Activated T-cell treated with anti-CD3 and anti-CD28 coated beads for 48 hours (primary cell): ENCODE results near the gene LGALS3BP.

ENCODE experiments used
- DNase-seq: peaks from one replicate; pipeline ENCODE4 v3.0.0-alpha.2; 2020; ENCODE audit warnings: low read depth

The LGALS3BP gene

DNA sequence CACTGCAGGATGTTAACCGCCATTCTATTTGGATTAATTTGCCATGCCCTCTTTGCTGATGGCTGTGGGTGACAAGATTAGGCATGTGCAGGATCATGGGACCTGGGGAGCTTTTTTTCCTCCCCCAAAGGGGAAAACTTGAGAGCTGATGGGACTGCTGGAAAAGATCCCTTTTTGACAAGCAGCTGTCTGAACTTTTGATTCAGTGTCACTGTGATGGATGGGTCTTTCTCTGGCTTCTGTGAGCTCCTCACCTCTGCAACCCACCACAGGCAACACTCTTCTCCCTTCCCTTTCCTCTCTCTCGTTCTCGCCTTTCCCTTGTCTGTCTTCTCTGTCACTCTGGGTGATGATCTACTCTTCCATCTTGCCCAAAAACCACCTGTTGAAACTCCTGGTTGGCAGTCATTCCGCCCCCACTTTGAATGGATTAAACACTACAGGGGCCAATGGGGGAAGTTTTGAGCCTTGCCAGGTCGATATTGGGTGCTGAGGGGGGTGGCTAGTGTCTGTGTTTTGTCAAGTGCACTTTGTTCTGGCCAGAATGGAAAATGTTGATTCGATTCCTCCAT, 32.9 kb upstream of the LGALS3BP start:
- DNase-seq, result no peak

DNA sequence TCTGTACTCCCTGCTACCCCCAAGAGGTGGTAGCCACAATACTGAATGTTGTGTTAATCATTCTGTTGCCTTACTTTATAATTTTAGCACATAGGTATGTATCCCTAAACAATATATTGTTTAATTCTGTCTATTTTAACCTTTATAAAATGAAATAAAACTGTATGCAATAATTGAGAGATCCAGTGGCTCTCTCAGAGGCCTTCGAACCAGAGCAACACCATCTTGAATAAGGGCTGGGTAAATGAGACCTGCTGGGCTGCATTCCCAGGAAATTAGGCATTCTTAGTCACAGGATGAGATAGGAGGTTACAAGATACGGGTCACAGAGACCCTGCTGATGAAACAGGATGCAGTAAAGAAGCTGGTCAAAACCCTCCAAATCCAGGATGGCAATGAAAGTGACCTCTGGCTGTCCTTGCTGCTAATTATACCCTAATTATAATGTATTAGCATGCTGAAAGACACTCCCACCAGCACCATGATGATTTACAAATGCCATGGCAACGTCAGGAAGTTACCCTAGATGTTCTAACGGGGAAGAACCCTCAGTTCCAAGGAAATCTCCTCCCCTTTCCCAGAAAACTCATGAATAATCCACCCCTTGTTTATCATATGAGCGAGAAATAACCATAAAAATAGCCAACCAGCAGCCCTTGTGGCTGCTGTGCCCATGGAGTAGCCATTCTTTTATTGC, 31.9 kb upstream of the LGALS3BP start:
- no peak for DNase-seq

DNA sequence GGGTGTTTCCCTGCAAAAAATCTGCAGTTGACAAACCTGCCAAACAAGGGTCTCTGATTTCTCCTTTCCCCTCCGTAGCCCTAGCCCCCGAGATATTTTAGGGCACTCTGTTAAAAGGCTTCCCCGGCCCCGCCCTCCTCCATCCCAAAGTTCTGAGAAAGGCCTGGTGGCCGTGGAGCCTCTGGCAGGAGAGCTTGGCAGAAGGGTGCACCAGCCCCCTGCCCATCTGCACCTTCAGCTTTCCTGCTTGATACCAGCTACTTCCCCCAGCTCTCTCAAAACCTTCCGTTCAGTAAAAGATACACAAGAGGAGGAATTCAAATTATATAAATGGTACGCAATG, 30.6 kb upstream of the LGALS3BP start:
- DNase-seq, result no peak

DNA sequence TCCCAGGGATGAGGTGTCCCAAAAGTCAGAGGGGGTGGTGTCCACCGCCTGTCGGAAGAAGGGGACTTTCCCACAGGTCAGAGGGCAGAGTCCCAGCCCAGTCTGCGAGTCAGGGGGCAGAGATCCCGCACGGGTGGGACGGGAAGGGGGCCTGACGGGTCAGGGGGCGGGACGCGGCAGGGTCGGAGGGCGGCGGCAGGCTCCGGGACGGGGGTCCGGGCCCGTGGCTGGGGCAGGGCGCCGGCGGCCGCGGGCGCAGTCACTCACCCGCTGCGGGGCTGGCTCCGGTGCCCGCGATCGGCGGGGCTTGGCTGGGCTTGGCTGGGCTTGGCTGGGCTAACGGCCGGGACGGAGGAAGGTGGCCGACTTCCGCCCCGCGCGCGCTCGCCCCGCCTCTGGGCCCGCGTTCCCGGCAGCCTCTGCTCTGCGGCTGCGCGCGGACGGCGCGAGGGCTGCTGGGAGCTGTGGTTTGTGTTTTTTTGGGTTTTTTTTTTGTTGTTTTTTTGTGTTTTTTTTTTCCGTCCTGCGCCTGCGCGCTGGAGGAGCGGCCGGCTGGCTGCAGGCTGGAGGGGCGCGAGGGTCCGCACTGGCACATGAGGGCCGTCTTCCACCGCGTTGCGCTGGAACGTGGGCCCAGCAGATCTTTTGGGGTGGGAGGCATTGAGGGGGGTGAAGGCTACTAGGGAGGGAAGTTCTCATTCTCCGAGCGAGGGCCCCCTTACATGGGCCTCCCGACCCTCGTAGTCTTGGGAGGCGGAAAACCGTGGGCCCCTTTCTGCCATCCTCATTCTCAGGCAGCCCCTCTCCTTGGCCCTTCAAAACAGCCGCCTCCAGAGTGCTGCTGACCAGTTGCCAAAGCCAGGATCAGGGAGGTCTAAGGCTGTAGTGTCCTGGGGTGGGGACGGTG, 29.9 kb upstream of the LGALS3BP start, which contains the start of gene CANT1:
Gene CANT1 (minus strand): TSS at position 368 of the 907 bp plus-strand sequence. CDS start 12,142 bp downstream, outside the sequence.
- peak; percentile 82 for DNase-seq

DNA sequence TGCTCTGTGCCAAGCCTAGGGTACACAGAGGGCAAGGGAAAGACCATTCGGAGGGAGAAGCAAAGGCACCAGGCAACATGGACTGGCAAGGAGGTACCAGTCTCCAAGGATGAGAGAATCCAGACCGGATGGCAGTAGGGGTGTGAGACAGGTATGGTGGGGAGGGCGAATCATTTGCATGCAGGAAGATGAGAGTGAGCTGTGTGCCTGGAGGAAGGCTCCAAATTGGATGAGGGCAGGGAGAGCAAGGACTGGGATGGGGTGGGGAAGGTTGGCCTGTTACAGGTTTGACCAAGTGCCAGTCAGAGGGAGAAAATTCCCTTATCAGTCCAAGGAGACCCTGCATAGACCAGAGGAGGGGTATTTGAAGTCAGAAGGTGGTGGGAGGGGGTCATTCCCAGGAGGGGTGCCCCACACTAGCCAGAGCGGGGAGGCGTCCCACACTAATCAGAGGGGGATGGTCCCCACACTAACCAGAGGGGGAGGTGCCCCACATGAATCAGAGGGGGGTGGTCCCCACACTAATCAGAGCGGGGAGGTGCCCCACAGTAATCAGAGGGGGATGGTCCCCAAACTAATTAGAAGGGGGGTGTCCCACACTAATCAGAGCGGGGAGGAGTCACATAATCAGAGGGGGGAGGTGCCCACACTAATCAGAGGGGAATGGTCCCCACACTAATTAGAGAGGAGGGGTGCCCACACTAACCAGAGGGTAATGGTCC, 29.1 kb upstream of the LGALS3BP start:
- no peak for DNase-seq

DNA sequence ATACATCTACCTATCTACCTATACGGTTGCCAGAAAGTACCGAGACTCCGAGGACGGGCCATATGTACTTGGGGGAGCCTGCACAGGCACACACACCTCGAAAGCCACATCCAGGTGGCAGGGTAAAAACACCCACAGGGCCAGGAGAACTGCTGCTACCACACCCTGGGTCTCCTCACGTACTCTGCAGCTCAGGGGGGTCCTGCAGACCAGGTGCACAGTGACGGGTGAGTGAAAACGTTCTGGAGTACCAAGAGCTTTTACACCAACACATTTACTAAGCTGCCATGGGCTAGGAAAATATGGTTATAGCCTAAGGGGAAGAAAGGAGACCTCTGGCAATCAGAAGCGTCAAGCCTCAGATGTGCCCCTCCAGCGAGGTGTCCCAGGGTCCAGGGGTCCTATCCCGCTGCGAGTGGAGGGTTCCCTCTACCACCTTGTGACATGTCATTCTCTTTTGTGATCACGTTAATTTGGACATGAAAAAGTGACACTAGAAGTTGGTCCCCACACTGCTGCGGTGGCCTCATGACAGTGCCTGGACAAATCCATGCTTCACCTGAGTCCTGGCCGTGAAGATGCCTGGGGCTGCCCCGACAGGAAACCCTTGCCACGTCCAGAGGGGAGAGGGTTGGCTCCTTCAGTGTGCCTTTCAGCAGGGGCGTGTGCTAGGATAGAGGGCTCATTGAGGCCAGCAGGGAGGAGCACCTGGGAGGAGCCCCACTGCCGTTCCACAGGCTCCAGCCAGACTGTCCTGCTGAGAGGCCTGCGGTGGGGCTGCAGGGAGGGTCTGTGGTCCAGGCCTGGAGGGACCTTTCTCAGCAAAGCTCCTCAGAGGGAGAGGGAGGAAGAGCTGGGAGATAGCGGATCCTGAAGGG, 28.0 kb upstream of the LGALS3BP start:
- DNase-seq, result no peak

DNA sequence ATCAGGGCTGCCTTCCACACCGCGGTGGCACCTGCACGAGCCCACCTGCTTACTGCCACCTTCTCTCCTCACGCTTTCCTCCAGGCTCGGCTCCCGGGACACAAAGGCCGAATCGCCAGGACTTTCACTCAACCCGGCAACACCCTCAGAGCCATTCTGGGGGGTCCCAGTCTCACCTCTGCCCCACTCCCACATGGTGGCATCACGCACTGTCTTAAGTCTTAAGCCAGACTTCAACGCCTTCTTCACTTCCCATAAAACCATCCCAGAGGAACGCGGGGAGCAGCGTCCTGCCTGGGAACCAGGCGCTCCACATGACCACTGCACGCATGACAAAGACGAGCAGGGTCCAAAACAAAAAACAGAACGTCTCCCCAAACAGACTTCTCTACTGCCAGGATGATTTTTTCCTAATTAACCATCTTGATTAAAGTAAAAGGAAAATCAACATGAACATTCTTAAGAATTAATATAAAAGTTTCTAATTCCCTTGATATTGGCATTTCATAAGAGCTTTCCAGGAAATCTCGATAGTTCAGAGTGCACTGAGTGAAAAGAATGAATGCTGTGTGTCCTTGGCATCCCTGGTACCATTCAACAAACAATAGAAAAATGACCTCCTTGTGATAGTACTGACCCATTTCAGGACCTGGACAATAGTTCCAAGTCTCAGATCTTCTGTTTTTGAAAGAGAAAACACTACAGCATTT, 27.2 kb upstream of the LGALS3BP start:
- no peak for DNase-seq

DNA sequence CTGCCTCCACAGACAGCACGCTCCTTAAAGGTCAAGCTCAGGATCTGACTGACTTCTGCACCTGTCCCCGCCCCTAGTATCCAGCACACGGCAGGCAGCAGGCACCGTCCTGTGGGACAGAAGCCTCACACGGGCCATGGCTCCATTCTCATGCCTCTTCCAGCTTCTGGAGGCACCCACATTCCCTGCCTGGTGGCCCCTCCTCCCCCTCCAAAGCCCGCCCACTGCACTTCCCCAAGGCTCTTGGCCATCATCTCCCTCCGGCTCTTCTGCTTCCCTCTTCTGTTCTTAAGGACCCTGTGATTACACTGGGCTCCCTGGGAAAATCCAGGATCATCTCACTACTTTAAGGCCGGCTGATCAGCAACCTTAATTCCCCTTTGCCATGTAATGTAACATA, 26.3 kb upstream of the LGALS3BP start:
- DNase-seq, result no peak

DNA sequence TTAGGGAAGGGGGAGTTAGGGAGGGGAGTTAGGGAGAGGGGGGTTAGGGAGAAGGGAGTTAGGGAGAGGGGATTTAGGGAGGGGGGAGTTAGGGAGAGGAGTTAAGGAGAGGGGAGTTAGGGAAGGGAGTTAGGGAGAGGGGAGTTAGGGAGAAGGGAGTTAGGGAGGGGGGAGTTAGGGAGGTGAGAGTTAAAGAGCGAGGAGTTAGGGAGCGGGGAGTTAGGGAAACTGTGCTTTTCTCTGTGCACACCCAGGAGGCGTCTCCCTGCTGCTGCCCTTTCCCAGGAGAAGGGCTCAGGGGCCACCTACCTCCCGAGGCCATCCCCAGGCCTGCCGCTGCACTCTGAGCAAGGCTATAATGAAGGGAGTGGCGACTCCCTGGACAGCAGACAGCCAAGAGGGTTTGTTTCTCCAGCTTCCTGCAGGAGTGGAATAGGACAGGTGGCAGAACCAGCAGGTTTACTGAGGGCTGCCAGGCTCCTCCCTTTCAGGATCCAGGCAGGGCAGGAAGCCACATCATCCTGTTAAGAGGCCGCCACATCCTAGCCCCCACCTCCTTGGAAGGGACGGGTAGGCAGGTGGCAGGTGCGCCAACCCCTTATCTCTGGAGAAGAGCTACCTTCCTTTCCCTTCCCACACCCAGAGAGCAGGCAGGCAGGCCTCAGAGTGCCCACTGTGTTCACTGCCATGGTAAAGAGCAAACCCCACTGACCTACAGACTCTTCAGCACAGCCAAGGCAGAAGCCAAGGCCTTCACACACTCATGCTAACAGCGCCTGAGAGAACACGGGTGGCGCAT, 25.5 kb upstream of the LGALS3BP start:
- no peak for DNase-seq

DNA sequence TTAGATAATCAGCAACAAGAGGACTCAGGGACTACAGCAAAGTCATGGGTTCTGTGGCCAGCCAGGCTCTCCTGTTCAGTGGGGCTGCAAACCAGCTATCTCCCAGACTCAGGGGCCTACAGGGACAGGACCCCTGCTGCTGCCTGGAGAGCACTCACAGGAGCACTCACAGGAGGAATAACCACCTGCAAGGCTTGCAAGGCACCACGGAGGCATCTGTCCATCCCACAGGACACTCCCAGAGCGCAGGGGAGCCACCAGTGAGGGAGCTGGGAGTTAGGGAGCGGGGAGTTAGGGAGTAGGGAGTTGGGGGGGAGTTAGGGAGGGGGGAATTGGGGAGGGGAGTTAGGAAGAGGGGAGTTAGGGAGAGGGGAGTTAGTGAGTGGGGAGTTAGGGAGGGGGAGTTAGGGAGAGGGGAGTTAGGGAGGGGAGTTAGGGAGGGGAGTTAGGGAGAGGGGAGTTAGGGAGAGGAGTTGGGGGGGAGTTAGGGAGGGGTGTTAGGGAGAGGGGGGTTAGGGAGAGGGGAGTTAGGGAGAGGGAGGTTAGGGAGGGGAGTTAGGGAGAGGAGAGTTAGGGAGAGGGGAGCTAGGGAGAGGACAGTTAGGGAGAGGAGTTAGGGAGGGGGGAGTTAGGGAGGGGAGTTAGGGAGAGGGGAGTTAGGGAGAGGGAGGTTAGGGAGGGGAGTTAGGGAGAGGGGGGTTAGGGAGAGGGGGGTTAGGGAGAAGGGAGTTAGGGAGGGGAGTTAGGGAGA, 24.1 kb upstream of the LGALS3BP start:
- DNase-seq, result no peak

DNA sequence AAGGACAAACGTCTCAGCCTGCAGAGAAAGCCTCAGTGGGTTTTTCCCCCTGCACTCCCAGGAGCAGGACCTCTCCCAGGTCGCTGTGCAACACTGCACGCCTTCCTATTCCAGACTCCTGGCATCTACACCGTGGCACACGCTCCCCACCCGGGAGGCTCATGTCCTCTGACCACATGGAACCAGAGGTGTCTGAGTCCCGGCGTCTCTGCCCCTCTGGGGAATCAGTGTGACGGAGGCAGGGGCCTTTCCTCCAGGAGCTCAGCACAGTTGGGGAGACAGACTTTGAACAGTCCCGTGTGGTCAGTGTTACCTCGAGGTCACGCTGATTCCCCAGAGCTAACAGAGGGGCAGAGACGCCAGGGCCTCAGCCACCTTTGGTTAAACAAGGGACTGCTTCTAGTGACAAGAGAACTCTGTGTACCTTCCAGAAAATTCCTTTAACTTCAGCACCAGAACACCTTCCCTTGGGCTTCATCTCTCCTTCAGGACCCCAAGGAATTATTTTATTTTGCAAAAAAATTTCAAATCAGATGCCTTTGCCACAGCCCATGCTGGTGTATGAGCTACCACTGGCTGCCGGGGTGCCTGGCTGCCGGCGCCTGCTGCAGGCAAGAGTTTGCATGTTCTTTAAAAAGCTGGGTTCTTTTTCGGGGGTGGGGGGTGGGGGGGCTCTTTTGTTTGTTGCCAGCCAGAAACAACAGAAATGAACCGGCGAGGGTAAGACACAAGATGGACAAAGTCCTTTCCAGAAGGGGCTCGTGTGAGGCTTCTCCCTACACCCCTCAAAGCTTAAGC, 23.3 kb upstream of the LGALS3BP start:
- DNase-seq, result no peak

DNA sequence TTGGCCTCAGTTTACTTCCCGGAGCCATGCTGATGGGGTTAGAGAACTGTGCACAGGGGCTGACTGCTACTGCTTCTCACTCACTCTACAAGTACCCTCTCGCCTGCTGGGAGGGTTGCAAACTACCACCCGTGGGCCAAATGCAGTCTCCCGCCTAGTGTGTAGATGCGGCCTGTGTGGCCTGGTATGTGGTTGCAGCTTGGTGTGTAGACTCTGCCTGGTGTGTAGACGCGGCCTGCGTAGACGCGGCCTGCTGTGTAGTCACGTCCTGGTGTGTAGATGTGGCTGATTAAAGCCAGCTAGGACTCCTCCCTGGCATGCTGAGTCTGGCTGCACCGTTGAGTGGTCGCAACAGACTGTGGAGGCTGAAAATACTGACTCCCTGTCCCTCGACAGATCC, 22.6 kb upstream of the LGALS3BP start:
- no peak for DNase-seq

DNA sequence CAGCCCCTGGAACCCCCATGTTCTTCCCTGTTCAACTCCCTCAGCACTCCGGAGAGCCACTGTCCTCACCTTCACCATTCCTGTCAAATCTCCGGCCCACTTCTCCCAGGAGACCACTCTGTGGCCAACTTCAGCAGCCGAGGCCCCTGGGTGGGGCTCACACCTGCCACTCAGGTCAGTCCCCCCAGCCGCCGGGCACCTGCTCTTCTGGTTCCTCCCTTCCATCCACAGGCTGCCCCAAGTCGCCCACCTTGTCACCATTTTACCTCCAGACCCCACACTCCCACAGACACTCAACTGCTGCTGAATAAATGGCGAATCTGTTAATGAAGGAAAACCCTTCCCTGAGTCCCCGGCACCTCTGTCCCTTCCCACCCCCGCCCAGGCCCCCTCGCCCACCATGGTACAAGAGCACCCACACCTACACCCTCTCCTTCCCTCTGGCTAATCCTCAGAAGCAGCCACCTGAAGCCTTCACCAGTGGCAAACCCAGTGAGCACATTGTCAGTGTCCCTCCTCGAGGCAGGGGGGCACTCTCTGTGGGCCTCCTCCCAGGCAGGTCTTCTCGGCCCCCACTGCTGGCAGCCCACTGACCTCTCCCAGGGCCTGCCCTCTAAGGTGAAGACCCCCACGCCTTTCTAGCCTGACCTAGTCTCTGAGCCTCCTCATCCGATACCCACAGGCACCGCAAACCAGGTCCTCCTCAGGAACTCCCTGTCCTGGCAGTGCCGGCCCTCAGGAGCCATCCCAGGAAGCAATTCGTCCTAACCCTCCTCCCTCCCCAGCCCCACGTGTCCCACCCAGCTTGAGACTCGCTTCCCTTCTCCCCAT, 21.7 kb upstream of the LGALS3BP start:
- no peak for DNase-seq

DNA sequence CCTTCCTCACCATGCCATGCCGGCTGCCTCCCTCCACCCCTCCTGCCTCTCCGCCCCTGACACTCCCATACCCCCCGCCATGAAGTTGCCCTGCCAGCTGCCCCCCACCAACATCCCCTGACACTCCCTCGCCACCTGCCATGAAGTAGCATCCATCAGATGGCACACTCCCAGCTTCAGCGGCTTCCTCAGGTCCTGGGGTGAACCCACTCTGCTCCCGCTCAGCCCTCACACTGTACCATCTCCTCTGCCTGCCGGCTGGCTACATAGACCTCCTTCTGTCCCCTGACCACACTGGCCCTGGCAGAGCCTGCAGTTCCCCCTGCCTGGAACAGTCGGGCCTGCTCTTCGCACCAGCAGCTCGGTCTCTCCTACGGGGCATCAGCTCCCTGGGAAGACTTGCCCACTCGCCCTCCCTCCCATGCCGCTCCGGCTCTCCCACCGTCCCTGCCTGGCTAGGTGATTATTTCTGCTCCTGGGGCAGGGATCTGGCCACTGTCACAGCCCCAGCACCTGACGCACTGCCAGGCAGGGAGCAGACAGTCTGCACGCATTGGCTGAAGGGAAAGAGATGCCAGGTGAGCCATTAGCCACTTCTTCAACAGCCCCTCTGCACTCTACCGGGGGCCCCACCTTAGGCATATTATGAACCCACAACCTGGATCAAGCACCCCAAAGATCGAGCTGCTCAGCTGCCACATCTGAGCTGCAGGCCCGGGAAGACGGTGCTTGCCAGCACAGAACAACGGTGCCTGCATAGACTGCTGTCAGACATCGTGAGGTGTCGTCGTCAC, 20.9 kb upstream of the LGALS3BP start:
- no peak for DNase-seq

DNA sequence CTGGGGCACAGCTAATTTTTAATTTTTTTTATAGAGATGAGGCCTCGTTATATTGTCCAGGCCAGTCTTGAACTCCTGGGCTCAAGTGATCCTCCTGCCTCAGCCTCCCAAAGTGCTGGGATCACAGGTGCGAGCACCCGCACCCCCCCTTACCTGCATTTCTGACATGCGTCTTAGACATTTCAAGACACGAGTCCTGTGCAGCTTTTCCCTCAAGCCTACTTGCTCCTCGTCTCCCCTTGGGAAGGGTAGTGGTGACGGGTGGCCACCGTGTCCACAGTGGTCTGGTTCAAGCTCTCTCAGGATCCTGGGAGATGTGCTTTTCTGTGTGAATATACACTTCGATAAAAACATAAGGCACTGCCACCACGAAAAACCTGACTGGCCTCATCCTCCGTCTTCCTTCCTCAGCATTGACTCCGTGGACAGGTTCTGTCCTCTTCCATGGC, 20.2 kb upstream of the LGALS3BP start:
- DNase-seq, result no peak

DNA sequence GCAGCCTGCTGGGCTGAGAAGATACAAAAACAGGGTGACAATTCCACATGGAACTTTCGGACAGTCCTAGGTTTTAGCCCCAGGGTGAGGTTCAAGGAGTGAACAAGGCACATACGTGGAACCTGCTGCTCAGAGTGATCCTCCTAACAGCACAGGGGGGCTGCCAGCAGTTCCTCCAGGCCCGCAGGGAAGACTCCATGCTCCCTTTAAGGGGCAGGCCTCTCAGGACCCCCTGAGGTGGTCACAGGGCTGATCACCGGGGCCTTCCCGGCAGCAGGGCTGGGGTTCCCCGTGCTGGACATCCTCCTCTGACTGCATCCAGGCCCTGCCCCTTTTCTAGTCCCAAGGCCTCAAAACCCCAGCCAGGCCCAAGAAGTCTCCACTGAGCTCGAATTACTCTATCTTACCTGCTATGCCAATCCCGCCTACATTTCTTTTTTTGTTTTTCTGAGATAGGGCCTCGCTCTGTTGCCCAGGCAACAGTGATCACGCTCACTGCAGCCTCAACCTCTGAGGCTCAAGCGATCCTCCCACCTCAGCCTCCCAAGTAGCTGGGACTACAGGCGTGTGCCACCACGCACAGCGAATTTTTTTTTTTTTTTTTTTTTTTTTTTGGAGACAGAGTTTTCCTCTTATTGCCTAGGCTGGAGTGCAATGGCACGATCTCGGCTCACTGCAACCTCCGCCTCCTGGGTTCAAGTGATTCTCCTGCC, 19.5 kb upstream of the LGALS3BP start:
- DNase-seq, result no peak
